ENCODE results near the gene RTN1. TPM values are rescaled to one million over a fixed set of nuclear protein-coding genes. Genes with fewer than 3 reads are reported as not detected.

RTN1 gene
- total RNA-seq, 1 experiment from 2014 or later: 1.1 TPM

DNA sequence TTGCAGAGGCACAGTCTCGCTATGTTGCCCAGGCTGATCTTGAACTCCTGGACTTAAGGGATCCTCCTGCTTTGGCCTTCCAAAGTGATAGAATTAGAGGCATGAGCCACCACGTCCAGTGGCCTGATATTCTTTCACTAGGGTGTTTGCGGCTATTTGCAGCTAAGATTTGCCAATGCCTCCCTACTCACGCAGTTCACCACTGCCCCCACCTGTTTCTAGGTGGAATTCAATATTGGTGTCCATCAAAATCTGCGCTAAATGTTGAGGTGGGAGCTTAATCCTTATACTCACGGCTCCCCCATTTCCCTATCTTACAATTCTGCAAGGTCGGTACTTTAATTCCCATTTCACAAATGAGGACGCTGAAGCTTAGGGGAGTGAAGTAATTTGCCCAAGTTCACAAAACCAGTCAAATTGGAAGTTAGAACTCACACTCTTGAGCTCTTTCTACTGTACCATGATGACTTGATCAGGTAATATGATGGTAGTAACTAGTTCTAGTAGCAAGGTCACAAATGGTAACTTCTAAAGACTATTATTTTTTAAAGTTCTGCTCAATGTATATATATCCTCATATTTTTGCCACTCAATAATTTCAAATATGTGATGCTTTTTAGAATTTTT is 27.3 kb upstream of the RTN1 start (continued):
- TF ChIP-seq TEAD1 (CRISPR knock-in tag; IDR thresholded peaks at IDR 0.05) (no peak), ETV6 (CRISPR knock-in tag; IDR thresholded peaks at IDR 0.05) (no peak), NFE2L1 (CRISPR knock-in tag; IDR thresholded peaks at IDR 0.05) (no peak), JUN (CRISPR knock-in tag; IDR thresholded peaks at IDR 0.05) (no peak), ZNF396 (CRISPR knock-in tag; IDR thresholded peaks at IDR 0.05; ENCODE audit: borderline replicate concordance) (no peak), ZNF138 (CRISPR knock-in tag; conservative IDR thresholded peaks at IDR 0.05) (no peak)
- TF ChIP-seq, protein P1, sequence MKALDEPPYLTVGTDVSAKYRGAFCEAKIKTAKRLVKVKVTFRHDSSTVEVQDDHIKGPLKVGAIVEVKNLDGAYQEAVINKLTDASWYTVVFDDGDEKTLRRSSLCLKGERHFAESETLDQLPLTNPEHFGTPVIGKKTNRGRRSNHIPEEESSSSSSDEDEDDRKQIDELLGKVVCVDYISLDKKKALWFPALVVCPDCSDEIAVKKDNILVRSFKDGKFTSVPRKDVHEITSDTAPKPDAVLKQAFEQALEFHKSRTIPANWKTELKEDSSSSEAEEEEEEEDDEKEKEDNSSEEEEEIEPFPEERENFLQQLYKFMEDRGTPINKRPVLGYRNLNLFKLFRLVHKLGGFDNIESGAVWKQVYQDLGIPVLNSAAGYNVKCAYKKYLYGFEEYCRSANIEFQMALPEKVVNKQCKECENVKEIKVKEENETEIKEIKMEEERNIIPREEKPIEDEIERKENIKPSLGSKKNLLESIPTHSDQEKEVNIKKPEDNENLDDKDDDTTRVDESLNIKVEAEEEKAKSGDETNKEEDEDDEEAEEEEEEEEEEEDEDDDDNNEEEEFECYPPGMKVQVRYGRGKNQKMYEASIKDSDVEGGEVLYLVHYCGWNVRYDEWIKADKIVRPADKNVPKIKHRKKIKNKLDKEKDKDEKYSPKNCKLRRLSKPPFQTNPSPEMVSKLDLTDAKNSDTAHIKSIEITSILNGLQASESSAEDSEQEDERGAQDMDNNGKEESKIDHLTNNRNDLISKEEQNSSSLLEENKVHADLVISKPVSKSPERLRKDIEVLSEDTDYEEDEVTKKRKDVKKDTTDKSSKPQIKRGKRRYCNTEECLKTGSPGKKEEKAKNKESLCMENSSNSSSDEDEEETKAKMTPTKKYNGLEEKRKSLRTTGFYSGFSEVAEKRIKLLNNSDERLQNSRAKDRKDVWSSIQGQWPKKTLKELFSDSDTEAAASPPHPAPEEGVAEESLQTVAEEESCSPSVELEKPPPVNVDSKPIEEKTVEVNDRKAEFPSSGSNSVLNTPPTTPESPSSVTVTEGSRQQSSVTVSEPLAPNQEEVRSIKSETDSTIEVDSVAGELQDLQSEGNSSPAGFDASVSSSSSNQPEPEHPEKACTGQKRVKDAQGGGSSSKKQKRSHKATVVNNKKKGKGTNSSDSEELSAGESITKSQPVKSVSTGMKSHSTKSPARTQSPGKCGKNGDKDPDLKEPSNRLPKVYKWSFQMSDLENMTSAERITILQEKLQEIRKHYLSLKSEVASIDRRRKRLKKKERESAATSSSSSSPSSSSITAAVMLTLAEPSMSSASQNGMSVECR (CRISPR knock-in tag; IDR thresholded peaks at IDR 0.05; ENCODE audit: borderline replicate concordance): no peak
- TF ChIP-seq, protein P2, sequence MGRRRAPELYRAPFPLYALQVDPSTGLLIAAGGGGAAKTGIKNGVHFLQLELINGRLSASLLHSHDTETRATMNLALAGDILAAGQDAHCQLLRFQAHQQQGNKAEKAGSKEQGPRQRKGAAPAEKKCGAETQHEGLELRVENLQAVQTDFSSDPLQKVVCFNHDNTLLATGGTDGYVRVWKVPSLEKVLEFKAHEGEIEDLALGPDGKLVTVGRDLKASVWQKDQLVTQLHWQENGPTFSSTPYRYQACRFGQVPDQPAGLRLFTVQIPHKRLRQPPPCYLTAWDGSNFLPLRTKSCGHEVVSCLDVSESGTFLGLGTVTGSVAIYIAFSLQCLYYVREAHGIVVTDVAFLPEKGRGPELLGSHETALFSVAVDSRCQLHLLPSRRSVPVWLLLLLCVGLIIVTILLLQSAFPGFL (CRISPR knock-in tag; IDR thresholded peaks at IDR 0.05; ENCODE audit: borderline replicate concordance): no peak
- TF ChIP-seq, protein P3, sequence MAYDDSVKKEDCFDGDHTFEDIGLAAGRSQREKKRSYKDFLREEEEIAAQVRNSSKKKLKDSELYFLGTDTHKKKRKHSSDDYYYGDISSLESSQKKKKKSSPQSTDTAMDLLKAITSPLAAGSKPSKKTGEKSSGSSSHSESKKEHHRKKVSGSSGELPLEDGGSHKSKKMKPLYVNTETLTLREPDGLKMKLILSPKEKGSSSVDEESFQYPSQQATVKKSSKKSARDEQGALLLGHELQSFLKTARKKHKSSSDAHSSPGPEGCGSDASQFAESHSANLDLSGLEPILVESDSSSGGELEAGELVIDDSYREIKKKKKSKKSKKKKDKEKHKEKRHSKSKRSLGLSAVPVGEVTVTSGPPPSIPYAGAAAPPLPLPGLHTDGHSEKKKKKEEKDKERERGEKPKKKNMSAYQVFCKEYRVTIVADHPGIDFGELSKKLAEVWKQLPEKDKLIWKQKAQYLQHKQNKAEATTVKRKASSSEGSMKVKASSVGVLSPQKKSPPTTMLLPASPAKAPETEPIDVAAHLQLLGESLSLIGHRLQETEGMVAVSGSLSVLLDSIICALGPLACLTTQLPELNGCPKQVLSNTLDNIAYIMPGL (CRISPR knock-in tag; IDR thresholded peaks at IDR 0.05): no peak
- TF ChIP-seq, protein P4, sequence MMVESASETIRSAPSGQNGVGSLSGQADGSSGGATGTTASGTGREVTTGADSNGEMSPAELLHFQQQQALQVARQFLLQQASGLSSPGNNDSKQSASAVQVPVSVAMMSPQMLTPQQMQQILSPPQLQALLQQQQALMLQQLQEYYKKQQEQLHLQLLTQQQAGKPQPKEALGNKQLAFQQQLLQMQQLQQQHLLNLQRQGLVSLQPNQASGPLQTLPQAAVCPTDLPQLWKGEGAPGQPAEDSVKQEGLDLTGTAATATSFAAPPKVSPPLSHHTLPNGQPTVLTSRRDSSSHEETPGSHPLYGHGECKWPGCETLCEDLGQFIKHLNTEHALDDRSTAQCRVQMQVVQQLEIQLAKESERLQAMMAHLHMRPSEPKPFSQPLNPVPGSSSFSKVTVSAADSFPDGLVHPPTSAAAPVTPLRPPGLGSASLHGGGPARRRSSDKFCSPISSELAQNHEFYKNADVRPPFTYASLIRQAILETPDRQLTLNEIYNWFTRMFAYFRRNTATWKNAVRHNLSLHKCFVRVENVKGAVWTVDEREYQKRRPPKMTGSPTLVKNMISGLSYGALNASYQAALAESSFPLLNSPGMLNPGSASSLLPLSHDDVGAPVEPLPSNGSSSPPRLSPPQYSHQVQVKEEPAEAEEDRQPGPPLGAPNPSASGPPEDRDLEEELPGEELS (CRISPR knock-in tag; IDR thresholded peaks at IDR 0.05): no peak

DNA sequence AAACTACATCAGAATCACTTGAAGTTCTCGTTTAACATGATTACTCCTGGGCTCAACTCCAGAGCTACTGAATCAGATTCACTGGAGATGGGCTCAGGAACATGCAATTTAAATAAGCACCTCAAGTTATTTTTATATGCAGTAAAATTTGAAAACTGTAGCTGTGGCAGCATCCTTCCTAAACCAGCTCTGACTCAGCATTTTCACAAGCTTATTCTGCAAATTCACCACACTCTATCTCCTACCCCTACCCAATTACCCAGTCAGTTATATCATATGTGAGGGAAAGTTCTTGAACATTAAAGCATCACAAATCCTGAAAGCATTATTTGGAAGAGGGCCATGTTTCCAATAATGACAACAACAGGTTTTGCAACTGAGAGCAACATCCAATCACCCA is 25.1 kb upstream of the RTN1 start:
- ChIA-PET POLR2A (no interaction called here), CTCF (interaction anchor here (0.8 to 3.0 kb wide), 3 partner anchors 12 to 319 kb away, joined by 3 to 24 read pairs (median 15); partner anchors contain the start of gene CCDC175)
- Mint-ChIP-seq H3K27ac (no peak overlapping the region), H3K4me1 (no peaks in the 10 kb centered on the region), H3K27me3 (ENCODE audit: low read depth) (0 out of 2 replicates have a peak, but pooled peaks cover 2% of the 10 kb centered on the region), H3K9me3 (no peaks in the 10 kb centered on the region), H3K36me3 (no peaks in the 10 kb centered on the region), H3K4me3 (no peak overlapping the region)
- TF ChIP-seq, protein P5, sequence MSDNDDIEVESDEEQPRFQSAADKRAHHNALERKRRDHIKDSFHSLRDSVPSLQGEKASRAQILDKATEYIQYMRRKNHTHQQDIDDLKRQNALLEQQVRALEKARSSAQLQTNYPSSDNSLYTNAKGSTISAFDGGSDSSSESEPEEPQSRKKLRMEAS (CRISPR knock-in tag; IDR thresholded peaks at IDR 0.05): no peak
- TF ChIP-seq, protein P6, sequence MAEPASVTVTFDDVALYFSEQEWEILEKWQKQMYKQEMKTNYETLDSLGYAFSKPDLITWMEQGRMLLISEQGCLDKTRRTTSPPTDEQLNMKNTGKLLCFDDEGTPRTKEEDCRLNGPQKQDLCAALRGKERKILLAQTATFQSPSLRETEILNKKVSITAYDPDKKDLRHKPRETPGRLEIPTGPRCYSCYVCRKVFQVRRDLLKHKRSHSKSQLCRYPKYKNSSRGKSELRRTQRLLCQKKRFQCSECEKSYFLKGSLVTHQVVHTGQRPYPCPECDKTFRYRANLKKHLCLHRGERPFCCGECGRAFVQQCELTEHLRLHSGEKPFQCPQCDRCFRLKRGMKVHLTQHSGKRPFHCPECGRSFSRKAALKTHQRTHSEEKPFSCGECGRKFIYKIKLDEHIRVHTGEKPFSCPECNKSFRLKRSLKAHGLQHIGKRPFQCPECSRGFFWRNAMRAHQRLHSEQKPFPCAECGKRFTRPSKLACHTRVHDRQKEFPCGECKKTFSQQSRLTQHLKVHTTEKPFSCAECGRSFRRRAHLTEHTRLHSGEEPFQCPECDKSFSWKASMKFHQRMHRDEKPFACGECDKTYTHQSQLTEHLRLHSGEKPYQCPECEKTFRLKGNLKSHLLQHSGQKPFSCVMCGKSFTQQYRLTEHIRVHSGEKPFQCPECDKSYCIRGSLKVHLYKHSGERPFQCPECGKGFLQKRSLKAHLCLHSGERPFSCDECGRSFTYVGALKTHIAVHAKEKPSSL (CRISPR knock-in tag; conservative IDR thresholded peaks at IDR 0.05): no peak
- TF ChIP-seq ATF1 (CRISPR knock-in tag; IDR thresholded peaks at IDR 0.05) (no peak), CREB1 (CRISPR knock-in tag; IDR thresholded peaks at IDR 0.05) (no peak), RORB (CRISPR knock-in tag; IDR thresholded peaks at IDR 0.05) (no peak), ZNF121 (CRISPR knock-in tag; IDR thresholded peaks at IDR 0.05) (no peak), CREM (CRISPR knock-in tag; IDR thresholded peaks at IDR 0.05) (no peak), HMGA2 (CRISPR knock-in tag; IDR thresholded peaks at IDR 0.05) (no peak), FOXP1 (CRISPR knock-in tag; IDR thresholded peaks at IDR 0.05; ENCODE audit: borderline replicate concordance) (no peak), ZNF317 (CRISPR knock-in tag; IDR thresholded peaks at IDR 0.05; ENCODE audit: borderline replicate concordance, low read depth) (no peak)
- TF ChIP-seq, protein P7, sequence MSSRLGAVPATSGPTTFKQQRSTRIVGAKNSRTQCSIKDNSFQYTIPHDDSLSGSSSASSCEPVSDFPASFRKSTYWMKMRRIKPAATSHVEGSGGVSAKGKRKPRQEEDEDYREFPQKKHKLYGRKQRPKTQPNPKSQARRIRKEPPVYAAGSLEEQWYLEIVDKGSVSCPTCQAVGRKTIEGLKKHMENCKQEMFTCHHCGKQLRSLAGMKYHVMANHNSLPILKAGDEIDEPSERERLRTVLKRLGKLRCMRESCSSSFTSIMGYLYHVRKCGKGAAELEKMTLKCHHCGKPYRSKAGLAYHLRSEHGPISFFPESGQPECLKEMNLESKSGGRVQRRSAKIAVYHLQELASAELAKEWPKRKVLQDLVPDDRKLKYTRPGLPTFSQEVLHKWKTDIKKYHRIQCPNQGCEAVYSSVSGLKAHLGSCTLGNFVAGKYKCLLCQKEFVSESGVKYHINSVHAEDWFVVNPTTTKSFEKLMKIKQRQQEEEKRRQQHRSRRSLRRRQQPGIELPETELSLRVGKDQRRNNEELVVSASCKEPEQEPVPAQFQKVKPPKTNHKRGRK (CRISPR knock-in tag; IDR thresholded peaks at IDR 0.05; ENCODE audit: borderline replicate concordance): no peak
- DNase-seq (ENCODE audit: low spot score): no peak
- no peak for ATAC-seq

Data from WTC11 (cell line).